ENCODE measurements around the gene UBE3A.

- TF ChIP-seq CTCF (IDR thresholded peaks at IDR 0.05 in 8 of 11, conservative IDR thresholded peaks at IDR 0.05 in 3 of 11) (no peak), POLR2A (IDR thresholded peaks at IDR 0.05) (no peak)
These were observed 76.3 kb downstream of the UBE3A start for GRCh38 chr15:25362545-25362944.
